Measurements from ENCODE around the gene PDE4D. TPM values are rescaled to one million over a fixed set of nuclear protein-coding genes. Genes with fewer than 3 reads are reported as not detected.
A peak's percentile ranks its signal among the peaks of the same experiment; 100 is the strongest.

The PDE4D gene
- total RNA-seq, 4 donors from 2014 or later, result 6.0 to 36.2 (median 10.0) TPM

DNA sequence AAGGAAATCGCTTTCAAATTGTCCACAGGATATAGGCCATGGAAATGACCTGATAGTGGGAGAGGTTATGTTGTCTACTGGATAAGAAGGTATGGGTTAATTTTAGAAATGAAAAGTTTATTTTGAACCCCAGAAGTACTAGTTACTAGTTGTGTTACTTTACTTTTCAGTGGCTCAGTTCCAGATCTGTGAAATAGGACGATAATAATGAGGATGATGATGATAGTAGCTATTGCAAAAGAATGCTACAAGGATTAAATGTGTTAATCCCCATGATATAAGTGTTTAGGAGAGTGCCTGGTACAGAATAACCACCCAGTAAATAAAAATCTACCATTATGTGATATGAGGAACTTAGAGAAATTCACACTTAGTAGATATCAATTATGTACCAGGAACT, 120.8 kb downstream of the PDE4D start:
- no peak for TF ChIP-seq POLR2A (IDR thresholded peaks at IDR 0.05)
- TF ChIP-seq, protein P1, sequence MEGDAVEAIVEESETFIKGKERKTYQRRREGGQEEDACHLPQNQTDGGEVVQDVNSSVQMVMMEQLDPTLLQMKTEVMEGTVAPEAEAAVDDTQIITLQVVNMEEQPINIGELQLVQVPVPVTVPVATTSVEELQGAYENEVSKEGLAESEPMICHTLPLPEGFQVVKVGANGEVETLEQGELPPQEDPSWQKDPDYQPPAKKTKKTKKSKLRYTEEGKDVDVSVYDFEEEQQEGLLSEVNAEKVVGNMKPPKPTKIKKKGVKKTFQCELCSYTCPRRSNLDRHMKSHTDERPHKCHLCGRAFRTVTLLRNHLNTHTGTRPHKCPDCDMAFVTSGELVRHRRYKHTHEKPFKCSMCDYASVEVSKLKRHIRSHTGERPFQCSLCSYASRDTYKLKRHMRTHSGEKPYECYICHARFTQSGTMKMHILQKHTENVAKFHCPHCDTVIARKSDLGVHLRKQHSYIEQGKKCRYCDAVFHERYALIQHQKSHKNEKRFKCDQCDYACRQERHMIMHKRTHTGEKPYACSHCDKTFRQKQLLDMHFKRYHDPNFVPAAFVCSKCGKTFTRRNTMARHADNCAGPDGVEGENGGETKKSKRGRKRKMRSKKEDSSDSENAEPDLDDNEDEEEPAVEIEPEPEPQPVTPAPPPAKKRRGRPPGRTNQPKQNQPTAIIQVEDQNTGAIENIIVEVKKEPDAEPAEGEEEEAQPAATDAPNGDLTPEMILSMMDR (IDR thresholded peaks at IDR 0.05), result no peak
- H3K27me3 ChIP-seq, result no peaks in the 10 kb centered on the region
- no peak for DNase-seq
- H3K9me3 ChIP-seq, result no peaks in the 10 kb centered on the region
- intact Hi-C loops (cut with DNase I), result no loop called here
- no peak overlapping the region for H3K4me3 ChIP-seq
- H3K36me3 ChIP-seq, result no peaks in the 10 kb centered on the region
- WGBS, 2 donors, result 60 to 62% methylated on average over 2 of the region's 2 CpGs
- H3K27ac ChIP-seq, result no peak overlapping the region
- H3K4me1 ChIP-seq, result peaks cover 0 to 38% (median 9%) of the 10 kb centered on the region in 3 donors

DNA sequence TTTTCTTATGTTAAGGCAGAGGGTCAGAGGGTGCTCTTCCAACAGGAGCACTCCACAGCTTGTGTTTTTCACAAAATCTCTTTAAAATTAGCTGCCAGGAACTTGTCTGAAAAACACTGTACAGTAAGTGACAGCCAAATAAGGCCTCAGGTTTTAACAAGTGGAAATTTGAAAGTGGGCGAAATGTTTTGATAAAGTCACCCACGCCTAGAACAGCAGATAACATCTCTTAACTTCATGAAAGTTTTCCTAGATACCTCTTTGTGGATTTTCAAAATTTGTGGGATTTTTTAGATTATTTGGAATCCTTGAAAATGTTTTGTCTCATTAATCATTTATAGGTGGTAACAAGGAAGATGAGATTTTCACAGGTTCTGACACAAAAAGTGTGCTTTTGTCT, 121.3 kb downstream of the PDE4D start:
- H3K27ac ChIP-seq, result no peak overlapping the region
- intact Hi-C loops (cut with DNase I), result no loop called here
- H3K36me3 ChIP-seq, result no peaks in the 10 kb centered on the region
- H3K4me1 ChIP-seq, result peaks cover 0 to 43% (median 9%) of the 10 kb centered on the region in 3 donors
- no peak for DNase-seq
- H3K27me3 ChIP-seq, result no peaks in the 10 kb centered on the region
- no peak overlapping the region for H3K4me3 ChIP-seq
- H3K9me3 ChIP-seq, result no peaks in the 10 kb centered on the region
- TF ChIP-seq POLR2A (IDR thresholded peaks at IDR 0.05), result no peak
- TF ChIP-seq, protein P1 (IDR thresholded peaks at IDR 0.05), result no peak
- 70 to 92% methylated on average over 2 of the region's 2 CpGs for WGBS, 2 donors

DNA sequence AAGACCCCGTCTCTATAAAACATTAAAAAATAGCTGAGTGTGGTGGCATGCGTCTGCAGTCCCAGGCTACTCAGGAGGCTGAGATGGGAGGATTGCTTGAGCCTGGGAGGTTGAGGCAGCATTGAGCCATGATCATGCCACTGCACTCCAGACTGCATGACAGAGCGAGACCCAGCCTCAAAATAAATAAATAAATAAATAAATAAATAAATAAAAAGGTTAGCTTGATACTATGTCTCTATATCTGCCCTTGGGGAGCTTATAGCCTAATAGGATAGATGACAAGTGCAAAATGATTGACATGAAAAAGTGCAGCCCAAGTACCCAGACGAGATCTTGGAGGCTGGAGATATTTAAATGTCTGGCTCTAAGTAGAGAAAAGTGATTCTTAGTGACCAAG, 122.6 kb downstream of the PDE4D start:
- TF ChIP-seq, protein P1 (IDR thresholded peaks at IDR 0.05), result no peak
- TF ChIP-seq POLR2A (IDR thresholded peaks at IDR 0.05), result no peak
- H3K9me3 ChIP-seq, result no peaks in the 10 kb centered on the region
- no peaks in the 10 kb centered on the region for H3K27me3 ChIP-seq
- no peaks in the 10 kb centered on the region for H3K36me3 ChIP-seq
- intact Hi-C loops (cut with DNase I), result no loop called here
- H3K4me3 ChIP-seq, result no peak overlapping the region
- 89 to 95% methylated on average over 4 of the region's 4 CpGs for WGBS, 2 donors
- peaks cover 4 to 56% (median 16%) of the 10 kb centered on the region in 3 donors for H3K4me1 ChIP-seq
- no peak overlapping the region for H3K27ac ChIP-seq
- DNase-seq, result no peak

DNA sequence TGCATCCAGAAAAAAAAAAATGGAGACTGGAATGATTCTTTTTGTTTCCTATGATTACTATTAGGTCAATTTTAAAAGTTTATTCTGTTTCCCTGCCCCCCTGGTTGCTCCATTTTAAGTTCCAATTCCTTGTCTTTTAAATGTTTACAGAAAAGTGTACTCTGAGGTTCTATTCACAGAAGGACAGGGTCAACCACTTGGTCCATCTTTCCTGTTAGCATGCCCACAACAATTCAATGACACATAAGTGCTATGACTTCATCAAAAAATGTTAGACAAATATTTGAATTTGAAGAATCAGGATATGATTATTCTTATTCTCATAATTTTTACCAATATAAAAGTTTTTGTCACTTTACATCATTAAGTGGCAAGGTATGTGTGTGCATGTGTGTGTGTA, 123.7 kb downstream of the PDE4D start:
- no peaks in the 10 kb centered on the region for H3K36me3 ChIP-seq
- TF ChIP-seq, protein P1 (IDR thresholded peaks at IDR 0.05), result no peak
- no peak for TF ChIP-seq POLR2A (IDR thresholded peaks at IDR 0.05)
- H3K4me1 ChIP-seq, result peaks cover 4 to 67% (median 17%) of the 10 kb centered on the region in 3 donors
- intact Hi-C loops (cut with DNase I), result no loop called here
- no peaks in the 10 kb centered on the region for H3K27me3 ChIP-seq
- H3K4me3 ChIP-seq, result no peak overlapping the region
- no peaks in the 10 kb centered on the region for H3K9me3 ChIP-seq
- no peak for DNase-seq
- peak overlapping the region in 1 of 4 donors; percentile 89 for H3K27ac ChIP-seq

DNA sequence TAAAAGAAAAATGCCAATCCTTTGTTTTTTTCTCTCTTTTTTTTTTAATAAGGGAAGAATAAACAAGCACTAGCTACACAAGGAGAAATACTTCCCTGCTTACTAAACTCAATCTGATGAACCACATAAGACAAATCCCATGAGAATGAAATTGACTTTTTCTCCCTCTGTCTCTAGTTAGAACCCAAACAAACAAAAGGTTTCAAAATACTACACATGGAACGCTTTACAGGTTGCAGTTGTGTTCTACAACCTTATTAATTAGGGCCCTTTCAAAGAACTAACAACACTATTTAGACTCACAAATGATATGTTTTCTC, 124.5 kb downstream of the PDE4D start:
- no peak for DNase-seq
- Histone ChIP-seq H3K27ac (peak overlapping the region; percentile 82 to 92 (median 90)), H3K4me3 (peak overlapping the region; percentile 42 to 68 (median 65)), H3K36me3 (no peaks in the 10 kb centered on the region), H3K27me3 (no peaks in the 10 kb centered on the region), H3K9me3 (no peaks in the 10 kb centered on the region), H3K4me1 (peaks cover 4 to 75% (median 17%) of the 10 kb centered on the region in 3 donors)
- TF ChIP-seq, protein P1 (IDR thresholded peaks at IDR 0.05), result no peak
- no peak for TF ChIP-seq POLR2A (IDR thresholded peaks at IDR 0.05)
- intact Hi-C loops (cut with DNase I), result no loop called here
- WGBS, 2 donors, result 14 to 31% methylated on average over 1 of the region's 1 CpG

Data from esophagus squamous epithelium (tissue), 5 donors.